RWPE1 (cell line): Measurements from ENCODE around the gene TMPRSS9.

Source experiments
- CTCF ChIA-PET: fragments of 350-600 bp; sonication (Branson Sonifier 250); formaldehyde crosslinking; extraction: SDS; loops from one replicate; lab custom pipeline; 2021; lab: Yijun Ruan, JAX
- POLR2A ChIA-PET: fragments of 400-600 bp; formaldehyde crosslinking; extraction: SDS; loops from one replicate; lab custom pipeline; 2020; ENCODE audit warnings: antibody characterized with exemption; ENCODE audit not compliant: low non-redundant PET; lab: Yijun Ruan, JAX
- DNase-seq: peaks from one replicate; pipeline ENCODE4 v3.0.0; 2012; ENCODE audit warnings: low spot score
- H3K27ac ChIP-seq: fragments of 450-650 bp; 2 replicates; pipeline ENCODE4 v1.5.1; 2017
- CTCF ChIP-seq: fragments of 450-650 bp; conservative IDR thresholded peaks from 2 replicates; pipeline ENCODE4 v1.5.1; 2017; ENCODE audit warnings: low read depth, mild to moderate bottlenecking

The TMPRSS9 gene

GRCh38 chr19:2340496-2341243, 19.4 kb upstream of the TMPRSS9 start:
- ChIA-PET POLR2A (no interaction called here), CTCF (interaction anchor here (0.5 kb wide), 1 partner anchor 44 kb away, joined by 3 read pairs; no protein-coding TSS in a partner anchor)
- no peak for TF ChIP-seq CTCF
- no peak for DNase-seq
- H3K27ac ChIP-seq = peak overlapping the region; percentile 23; the same call in 1 of the 2 replicates

- ChIA-PET CTCF (no interaction called here), POLR2A (no interaction called here)
- peak overlapping the region; percentile 23 for H3K27ac ChIP-seq
- no peak for TF ChIP-seq CTCF
- no peak for DNase-seq
Observed at GRCh38 chr19:2341244-2341751, 18.8 kb upstream of the TMPRSS9 start.

GRCh38 chr19:2341982-2342381, 18.1 kb upstream of the TMPRSS9 start:
- ChIA-PET POLR2A (no interaction called here), CTCF (no interaction called here)
- DNase-seq = no peak
- H3K27ac ChIP-seq = peak overlapping the region; percentile 23
- no peak for TF ChIP-seq CTCF

- ChIA-PET CTCF (no interaction called here), POLR2A (no interaction called here)
- DNase-seq = no peak
- no peak for TF ChIP-seq CTCF
- H3K27ac ChIP-seq = no peak overlapping the region
Observed at GRCh38 chr19:2342656-2343288, 17.3 kb upstream of the TMPRSS9 start.

- no peak overlapping the region for H3K27ac ChIP-seq
- DNase-seq = no peak
- ChIA-PET POLR2A (no interaction called here), CTCF (interaction anchor here (0.5 kb wide), 1 partner anchor 187 kb away, joined by 5 read pairs; no protein-coding TSS in a partner anchor)
- TF ChIP-seq CTCF = no peak
Observed at GRCh38 chr19:2343289-2343982, 16.6 kb upstream of the TMPRSS9 start.

- no peak for DNase-seq
- no peak for TF ChIP-seq CTCF
- CTCF ChIA-PET = no interaction called here
- no peak overlapping the region for H3K27ac ChIP-seq
- POLR2A ChIA-PET = no interaction called here
Observed at GRCh38 chr19:2344381-2344870, 15.6 kb upstream of the TMPRSS9 start.
